Gastroesophageal sphincter (tissue), 3 donors: Measurements from ENCODE around the gene PCDHA2.

ENCODE experiments used
- CTCF ChIP-seq, 4 experiments: fragments of 200-600 bp in 2 of 4; fragments of 450-650 bp in 2 of 4; sonication (generic) in 1 of 4; IDR thresholded peaks; one replicate each; pipeline ENCODE4 v1.5.1; 2017 to 2019; ENCODE audit warnings: antibody characterized with exemption in 4 of 4, mild to moderate bottlenecking in 2 of 4, moderate library complexity in 2 of 4
- EP300 ChIP-seq: sonication (generic); formaldehyde crosslinking; IDR thresholded peaks from one replicate; pipeline ENCODE4 v1.6.1; 2017; ENCODE audit warnings: antibody characterized with exemption, mild to moderate bottlenecking
- POLR2A ChIP-seq, 2 donors: fragments of 450-650 bp; IDR thresholded peaks; one replicate each; pipeline ENCODE4 v1.6.1; 2017; ENCODE audit warnings: antibody characterized with exemption in 2 of 2, mild to moderate bottlenecking in 2 of 2, moderate library complexity in 1 of 2
- POLR2AphosphoS5 ChIP-seq: sonication (generic); formaldehyde crosslinking; IDR thresholded peaks from one replicate; pipeline ENCODE4 v1.6.1; 2017; ENCODE audit warnings: antibody characterized with exemption

DNA sequence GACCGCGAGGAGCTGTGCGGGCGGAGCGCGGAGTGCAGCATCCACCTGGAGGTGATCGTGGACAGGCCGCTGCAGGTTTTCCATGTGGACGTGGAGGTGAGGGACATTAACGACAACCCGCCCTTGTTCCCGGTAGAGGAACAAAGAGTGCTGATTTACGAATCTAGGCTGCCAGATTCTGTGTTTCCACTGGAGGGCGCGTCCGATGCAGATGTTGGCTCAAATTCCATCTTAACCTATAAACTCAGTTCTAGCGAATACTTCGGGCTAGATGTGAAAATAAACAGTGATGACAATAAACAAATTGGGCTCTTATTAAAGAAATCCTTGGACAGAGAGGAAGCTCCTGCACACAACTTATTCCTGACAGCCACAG is 33.7 kb downstream of the PCDHA2 start:
- TF ChIP-seq POLR2A (IDR thresholded peaks at IDR 0.05) (no peak), CTCF (IDR thresholded peaks at IDR 0.05) (no peak), EP300 (no peak), POLR2AphosphoS5 (no peak)
